ENCODE data around the gene PELO. TPM values are rescaled to one million over a fixed set of nuclear protein-coding genes. Genes with fewer than 3 reads are reported as not detected.
A peak's percentile ranks its signal among the peaks of the same experiment; 100 is the strongest.
"Not testable (repeated sequence)": the region's sequence is repeated elsewhere in the genome, so short reads cannot be mapped to it uniquely, and the experiment has no call there.

PELO gene
- total RNA-seq, result 20.0 and 21.2 TPM in 2 replicates

GRCh38 chr5:52787600-52788504 is at the start of gene PELO, which contains the start of gene ITGA1:
Gene PELO (plus strand): TSS chr5:52787916. CDS start chr5:52800395, 12,479 bp downstream.
Gene ITGA1 (plus strand): TSS chr5:52787916. CDS start chr5:52788354, 438 bp downstream.
- Mint-ChIP-seq H3K27ac (peak within 1 kb of the TSS; percentile 73), H3K36me3 (ENCODE audit: low read depth) (peaks cover 11% of the 10 kb centered on the region), H3K9me3 (peaks cover 8% of the 10 kb centered on the region), H3K4me1 (peaks cover 30% of the 10 kb centered on the region), H3K4me3 (peak within 1 kb of the TSS; percentile 91), H3K27me3 (peaks cover 30% of the 10 kb centered on the region)
- intact Hi-C loops (cut with micrococcal nuclease), result loop anchor here (1.0 to 5.0 kb wide), 5 partner anchors 11 to 319 kb away; partner anchors contain the start of gene MOCS2
- DNase-seq, result peak; percentile 85

GRCh38 chr5:52738095-52738506 is 49.6 kb upstream of the PELO start:
- no peak for DNase-seq
- Mint-ChIP-seq H3K4me1 (peaks cover 19% of the 10 kb centered on the region), H3K36me3 (ENCODE audit: low read depth) (peaks cover 8% of the 10 kb centered on the region), H3K9me3 (peaks cover 7% of the 10 kb centered on the region), H3K4me3 (peak overlapping the region; percentile 20), H3K27me3 (no peaks in the 10 kb centered on the region), H3K27ac (peak overlapping the region; percentile 42)
- intact Hi-C loops (cut with micrococcal nuclease), result no loop called here

GRCh38 chr5:52740007-52740406 is 47.7 kb upstream of the PELO start:
- Mint-ChIP-seq H3K9me3 (peaks cover 6% of the 10 kb centered on the region), H3K27ac (no peak overlapping the region), H3K4me1 (peaks cover 35% of the 10 kb centered on the region), H3K27me3 (no peaks in the 10 kb centered on the region), H3K36me3 (ENCODE audit: low read depth) (peaks cover 8% of the 10 kb centered on the region), H3K4me3 (no peak overlapping the region)
- intact Hi-C loops (cut with micrococcal nuclease), result no loop called here
- DNase-seq, result no peak

- intact Hi-C loops (cut with micrococcal nuclease), result loop anchor here (1.0 to 2.0 kb wide), 2 partner anchors 18 to 34 kb away; no protein-coding TSS in a partner anchor
- Mint-ChIP-seq H3K27me3 (no peaks in the 10 kb centered on the region), H3K27ac (peak overlapping the region; percentile 52), H3K36me3 (ENCODE audit: low read depth) (peaks cover 9% of the 10 kb centered on the region), H3K4me1 (peaks cover 45% of the 10 kb centered on the region), H3K9me3 (peaks cover 4% of the 10 kb centered on the region), H3K4me3 (peak overlapping the region; percentile 68)
- DNase-seq, result peak; percentile 65
These were observed 44.7 kb upstream of the PELO start for GRCh38 chr5:52743012-52743411.

- peaks cover 45% of the 10 kb centered on the region for H3K4me1 Mint-ChIP-seq
- H3K27me3 Mint-ChIP-seq, result no peaks in the 10 kb centered on the region
- no peak for DNase-seq
- H3K9me3 Mint-ChIP-seq, result peaks cover 2% of the 10 kb centered on the region
- peak overlapping the region; percentile 76 for H3K27ac Mint-ChIP-seq
- peak overlapping the region; percentile 68 for H3K4me3 Mint-ChIP-seq
- H3K36me3 Mint-ChIP-seq (ENCODE audit: low read depth), result peaks cover 5% of the 10 kb centered on the region
- intact Hi-C loops (cut with micrococcal nuclease), result loop anchor here (1.0 to 2.0 kb wide), 2 partner anchors 17 to 34 kb away; no protein-coding TSS in a partner anchor
These were observed 44.2 kb upstream of the PELO start for GRCh38 chr5:52743529-52743928.

- DNase-seq, result peak; percentile 89
- Mint-ChIP-seq H3K9me3 (peaks cover 3% of the 10 kb centered on the region), H3K27me3 (no peaks in the 10 kb centered on the region), H3K4me1 (peaks cover 49% of the 10 kb centered on the region), H3K36me3 (ENCODE audit: low read depth) (peaks cover 5% of the 10 kb centered on the region), H3K4me3 (peak overlapping the region; percentile 31), H3K27ac (peak overlapping the region; percentile 76)
- intact Hi-C loops (cut with micrococcal nuclease), result loop anchor here (1.0 to 2.0 kb wide), 6 partner anchors 17 to 56 kb away; no protein-coding TSS in a partner anchor
These were observed 43.7 kb upstream of the PELO start for GRCh38 chr5:52743970-52744369.

- H3K36me3 Mint-ChIP-seq (ENCODE audit: low read depth); H3K4me3 Mint-ChIP-seq; H3K27ac Mint-ChIP-seq; H3K9me3 Mint-ChIP-seq; H3K27me3 Mint-ChIP-seq: not testable (repeated sequence)
- intact Hi-C loops (cut with micrococcal nuclease), result loop anchor here (1.0 to 5.0 kb wide), 5 partner anchors 20 to 262 kb away; no protein-coding TSS in a partner anchor
- DNase-seq, result peak; percentile 62
- H3K4me1 Mint-ChIP-seq, result peaks cover 51% of the 10 kb centered on the region
These were observed 42.8 kb upstream of the PELO start for GRCh38 chr5:52744867-52745458.

- Mint-ChIP-seq H3K9me3 (peaks cover 8% of the 10 kb centered on the region), H3K4me1 (peaks cover 48% of the 10 kb centered on the region), H3K27me3 (no peaks in the 10 kb centered on the region), H3K4me3 (no peak overlapping the region), H3K27ac (no peak overlapping the region), H3K36me3 (ENCODE audit: low read depth) (peaks cover 2% of the 10 kb centered on the region)
- intact Hi-C loops (cut with micrococcal nuclease), result loop anchor here (5.0 kb wide), 1 partner anchor 261 kb away; no protein-coding TSS in a partner anchor
- no peak for DNase-seq
These were observed 41.2 kb upstream of the PELO start for GRCh38 chr5:52746539-52746938.

- intact Hi-C loops (cut with micrococcal nuclease), result loop anchor here (1.0 to 5.0 kb wide), 2 partner anchors 13 to 259 kb away; no protein-coding TSS in a partner anchor
- no peak for DNase-seq
- H3K27ac Mint-ChIP-seq, result peak overlapping the region; percentile 25
- H3K4me1 Mint-ChIP-seq, result peaks cover 39% of the 10 kb centered on the region
- H3K36me3 Mint-ChIP-seq (ENCODE audit: low read depth), result peaks cover 2% of the 10 kb centered on the region
- peaks cover 7% of the 10 kb centered on the region for H3K27me3 Mint-ChIP-seq
- H3K9me3 Mint-ChIP-seq, result peaks cover 18% of the 10 kb centered on the region
- H3K4me3 Mint-ChIP-seq, result no peak overlapping the region
These were observed 39.1 kb upstream of the PELO start for GRCh38 chr5:52748590-52748989.

- intact Hi-C loops (cut with micrococcal nuclease), result loop anchor here (5.0 kb wide), 1 partner anchor 258 kb away; no protein-coding TSS in a partner anchor
- DNase-seq, result no peak
- H3K27ac Mint-ChIP-seq, result peak overlapping the region; percentile 9
- peaks cover 2% of the 10 kb centered on the region for H3K36me3 Mint-ChIP-seq (ENCODE audit: low read depth)
- no peak overlapping the region for H3K4me3 Mint-ChIP-seq
- H3K27me3 Mint-ChIP-seq, result peaks cover 10% of the 10 kb centered on the region
- peaks cover 32% of the 10 kb centered on the region for H3K4me1 Mint-ChIP-seq
- peaks cover 18% of the 10 kb centered on the region for H3K9me3 Mint-ChIP-seq
These were observed 38.0 kb upstream of the PELO start for GRCh38 chr5:52749666-52750065.

- Mint-ChIP-seq H3K27me3 (peaks cover 10% of the 10 kb centered on the region), H3K4me1 (peaks cover 18% of the 10 kb centered on the region), H3K4me3 (no peak overlapping the region), H3K27ac (no peak overlapping the region), H3K9me3 (peaks cover 18% of the 10 kb centered on the region), H3K36me3 (ENCODE audit: low read depth) (no peaks in the 10 kb centered on the region)
- intact Hi-C loops (cut with micrococcal nuclease), result no loop called here
- DNase-seq, result no peak
These were observed 36.6 kb upstream of the PELO start for GRCh38 chr5:52751137-52751536.

- Mint-ChIP-seq H3K36me3 (ENCODE audit: low read depth) (no peaks in the 10 kb centered on the region), H3K4me3 (no peak overlapping the region), H3K4me1 (peaks cover 7% of the 10 kb centered on the region), H3K9me3 (peaks cover 15% of the 10 kb centered on the region), H3K27me3 (peaks cover 10% of the 10 kb centered on the region), H3K27ac (no peak overlapping the region)
- no peak for DNase-seq
- intact Hi-C loops (cut with micrococcal nuclease), result no loop called here
These were observed 33.7 kb upstream of the PELO start for GRCh38 chr5:52754051-52754450.

- Mint-ChIP-seq H3K27ac (no peak overlapping the region), H3K4me3 (no peak overlapping the region), H3K27me3 (peaks cover 8% of the 10 kb centered on the region), H3K4me1 (peaks cover 9% of the 10 kb centered on the region), H3K9me3 (peaks cover 17% of the 10 kb centered on the region), H3K36me3 (ENCODE audit: low read depth) (peaks cover 3% of the 10 kb centered on the region)
- intact Hi-C loops (cut with micrococcal nuclease), result no loop called here
- DNase-seq, result no peak
These were observed 30.2 kb upstream of the PELO start for GRCh38 chr5:52757527-52757926.
